Liver (tissue), 9 donors: Measurements from ENCODE around the gene ARL9. TPM values are rescaled to one million over a fixed set of nuclear protein-coding genes. Genes with fewer than 3 reads are reported as not detected.

Experiments
- DNase-seq: peaks from one replicate; pipeline ENCODE4 v3.0.0-alpha.2; 2017; ENCODE audit warnings: low spot score
- H3K27ac ChIP-seq, 2 donors: one replicate each; pipeline ENCODE4 v1.7.0; 2013; ENCODE audit warnings: inconsistent platforms in 2 of 2, low read length in 2 of 2, control low read depth in 1 of 2, low read depth in 1 of 2, mild to moderate bottlenecking in 1 of 2
- H3K27me3 ChIP-seq, 4 donors: one replicate each; pipeline versions ENCODE4 v1.6.1 to v1.7.0; 2013; ENCODE audit warnings: low read length in 3 of 4, inconsistent platforms in 1 of 4, mild to moderate bottlenecking in 1 of 4, moderate library complexity in 1 of 4; ENCODE audit not compliant: control insufficient read depth in 4 of 4, insufficient read depth in 4 of 4
- H3K36me3 ChIP-seq, 4 donors: one replicate each; pipeline versions ENCODE4 v1.6.1 to v1.7.0; 2013; ENCODE audit warnings: low read length in 3 of 4, mild to moderate bottlenecking in 3 of 4, low read depth in 1 of 4, moderate library complexity in 1 of 4; ENCODE audit not compliant: control insufficient read depth in 4 of 4, insufficient read depth in 3 of 4
- H3K4me1 ChIP-seq, 4 donors: one replicate each; pipeline versions ENCODE4 v1.6.1 to v1.7.0; 2013; ENCODE audit warnings: low read length in 3 of 4, mild to moderate bottlenecking in 3 of 4, moderate library complexity in 1 of 4; ENCODE audit not compliant: control insufficient read depth in 4 of 4, insufficient read depth in 4 of 4
- H3K4me3 ChIP-seq, 3 donors: one replicate each; pipeline versions ENCODE4 v1.6.1 to v1.7.0; 2013; ENCODE audit warnings: low read length in 3 of 3, control low read depth in 1 of 3, low read depth in 1 of 3, mild to moderate bottlenecking in 1 of 3
- H3K9ac ChIP-seq, 2 donors: one replicate each; pipeline ENCODE4 v1.7.0; 2013; ENCODE audit warnings: low read length in 2 of 2, mild to moderate bottlenecking in 2 of 2, moderate library complexity in 2 of 2, control low read depth in 1 of 2, low read depth in 1 of 2
- H3K9me3 ChIP-seq, 4 donors: one replicate each; pipeline versions ENCODE4 v1.6.1 to v1.7.0; 2013; ENCODE audit warnings: low read length in 3 of 4; ENCODE audit not compliant: control insufficient read depth in 4 of 4
- ATF3 ChIP-seq: IDR thresholded peaks from 2 replicates; pipeline ENCODE4 v1.6.1; 2016; ENCODE audit warnings: antibody characterized with exemption
- CTCF ChIP-seq: fragments of 150-350 bp; IDR thresholded peaks from 2 replicates; pipeline ENCODE4 v1.5.1; 2017; ENCODE audit warnings: improper control_type of control experiment, low read depth, low read length; ENCODE audit not compliant: missing input control
- EGR1 ChIP-seq, 2 donors: IDR thresholded peaks; 2 replicates each; pipeline ENCODE4 v1.6.1; 2016 to 2018; ENCODE audit warnings: antibody characterized with exemption in 2 of 2, low read depth in 2 of 2
- FOXA1 ChIP-seq: IDR thresholded peaks from 2 replicates; pipeline ENCODE4 v1.6.1; 2016; ENCODE audit warnings: antibody characterized with exemption
- FOXA2 ChIP-seq: IDR thresholded peaks from 2 replicates; pipeline ENCODE4 v1.6.1; 2016; ENCODE audit warnings: antibody characterized with exemption
- GABPA ChIP-seq, 2 donors: IDR thresholded peaks in 1 of 2; conservative IDR thresholded peaks in 1 of 2; 2 replicates each; pipeline ENCODE4 v1.6.1; 2016; ENCODE audit warnings: antibody characterized with exemption in 2 of 2, mild to moderate bottlenecking in 1 of 2, moderate library complexity in 1 of 2
- HNF4A ChIP-seq, 2 donors: conservative IDR thresholded peaks; 2 replicates each; pipeline ENCODE4 v1.6.1; 2016; ENCODE audit warnings: antibody characterized with exemption in 2 of 2, mild to moderate bottlenecking in 2 of 2
- HNF4G ChIP-seq: IDR thresholded peaks from 2 replicates; pipeline ENCODE4 v1.6.1; 2016; ENCODE audit warnings: antibody characterized with exemption
- JUND ChIP-seq, 2 donors: IDR thresholded peaks; 2 replicates each; pipeline ENCODE4 v1.6.1; 2016; ENCODE audit warnings: antibody characterized with exemption in 2 of 2
- NR2F2 ChIP-seq: IDR thresholded peaks from 2 replicates; pipeline ENCODE4 v1.6.1; 2016; ENCODE audit warnings: antibody characterized with exemption
- RAD21 ChIP-seq, 2 donors: IDR thresholded peaks; 2 replicates each; pipeline ENCODE4 v1.6.1; 2016; ENCODE audit warnings: antibody characterized with exemption in 2 of 2, mild to moderate bottlenecking in 2 of 2
- REST ChIP-seq: IDR thresholded peaks from 2 replicates; pipeline ENCODE4 v1.6.1; 2016; ENCODE audit warnings: antibody characterized with exemption, mild to moderate bottlenecking
- RXRA ChIP-seq, 2 donors: IDR thresholded peaks; 2 replicates each; pipeline ENCODE4 v1.6.1; 2017 to 2018; ENCODE audit warnings: antibody characterized with exemption in 2 of 2, mild to moderate bottlenecking in 1 of 2
- TAF1 ChIP-seq: conservative IDR thresholded peaks from 2 replicates; pipeline ENCODE4 v1.6.1; 2016; ENCODE audit warnings: antibody characterized with exemption, mild to moderate bottlenecking
- YY1 ChIP-seq: IDR thresholded peaks from 2 replicates; pipeline ENCODE4 v1.6.1; 2016; ENCODE audit warnings: antibody characterized with exemption, mild to moderate bottlenecking
- ZBTB33 ChIP-seq: IDR thresholded peaks from 2 replicates; pipeline ENCODE4 v1.6.1; 2016; ENCODE audit warnings: antibody characterized with exemption
- WGBS: extraction: QIAGEN DNeasy Blood & Tissue Kit; methylation state at CpG from one replicate; pipeline ENCODE4 v1.1.7; 2013; 5-methylcytosine and 5-hydroxymethylcytosine counted together
- polyA plus RNA-seq, 2 donors: library from polyadenylated mRNA; stranded (reverse) in 1 of 2; unstranded in 1 of 2; fragments of 200-250 nt in 1 of 2; fragments of >200 nt in 1 of 2; fragmentation: Nextera tagmentation in 1 of 2; extraction: Ambion mirVana in 1 of 2; gene quantifications; one replicate each; pipeline versions ENCODE4 v1.2.1 to v1.2.3, GENCODE V29; 2013 to 2015
- total RNA-seq, 2 donors: library from RNA; depleted of rRNA; stranded (reverse); fragments of >200 nt; gene quantifications; one replicate each; pipeline ENCODE4 v1.2.3, GENCODE V29; 2014
- donor health status: healthy.
- donor health status: healthy.
- donor health status: healthy.
- donor health status: healthy.
- donor health status: healthy.

ARL9 gene
- total and polyA plus RNA-seq, 4 donors: 0.08 to 0.61 (median 0.10) TPM; not detected in 1

GRCh38 chr4:56475917-56476316 lies 29.7 kb upstream of the ARL9 start (continued):
- TF ChIP-seq RXRA (IDR thresholded peaks at IDR 0.05): no peak

- no peak overlapping the region for H3K27ac ChIP-seq
- peaks cover 10 to 63% (median 51%) of the 10 kb centered on the region in 4 donors for H3K36me3 ChIP-seq
- TF ChIP-seq JUND (IDR thresholded peaks at IDR 0.05): no peak
- no peak for TF ChIP-seq FOXA1
- TF ChIP-seq RAD21 (IDR thresholded peaks at IDR 0.05): no peak
- no peak for TF ChIP-seq EGR1 (IDR thresholded peaks at IDR 0.05; ENCODE audit: low read depth in 2 of 2)
- TF ChIP-seq GABPA (IDR thresholded peaks at IDR 0.05 in 1 of 2, conservative IDR thresholded peaks at IDR 0.05 in 1 of 2): no peak
- TF ChIP-seq HNF4G: no peak
- TF ChIP-seq ATF3: no peak
- TF ChIP-seq FOXA2: no peak
- no peak for TF ChIP-seq CTCF
- no peak for TF ChIP-seq HNF4A (conservative IDR thresholded peaks at IDR 0.05)
- TF ChIP-seq TAF1: no peak
- TF ChIP-seq NR2F2: no peak
- no peak for TF ChIP-seq ZBTB33
- TF ChIP-seq REST: no peak
- no peak for TF ChIP-seq YY1
- TF ChIP-seq RXRA (IDR thresholded peaks at IDR 0.05): no peak
- no peak overlapping the region for H3K4me3 ChIP-seq
- H3K4me1 ChIP-seq: no peaks in the 10 kb centered on the region
- no peak for DNase-seq
- H3K9ac ChIP-seq: no peak overlapping the region
- WGBS: 95% methylated on average over 5 of the region's 5 CpGs
- no peaks in the 10 kb centered on the region for H3K9me3 ChIP-seq
- no peaks in the 10 kb centered on the region for H3K27me3 ChIP-seq
These were observed 28.3 kb upstream of the ARL9 start for GRCh38 chr4:56477192-56477702.
